GM21737 (cell line): ENCODE results near the gene REEP6.

Experiments used
- ATAC-seq: cut with Tn5 transposase; IDR thresholded peaks from one replicate; pipeline ENCODE4 v1.9.1; 2021; ENCODE audit warnings: mild to moderate bottlenecking, moderate library complexity; ENCODE audit not compliant: unreplicated experiment

Gene REEP6

GRCh38 chr19:1456121-1456900 is 34.7 kb upstream of the REEP6 start:
- no peak for ATAC-seq

GRCh38 chr19:1457031-1457739 is 33.8 kb upstream of the REEP6 start:
- no peak for ATAC-seq

DNA sequence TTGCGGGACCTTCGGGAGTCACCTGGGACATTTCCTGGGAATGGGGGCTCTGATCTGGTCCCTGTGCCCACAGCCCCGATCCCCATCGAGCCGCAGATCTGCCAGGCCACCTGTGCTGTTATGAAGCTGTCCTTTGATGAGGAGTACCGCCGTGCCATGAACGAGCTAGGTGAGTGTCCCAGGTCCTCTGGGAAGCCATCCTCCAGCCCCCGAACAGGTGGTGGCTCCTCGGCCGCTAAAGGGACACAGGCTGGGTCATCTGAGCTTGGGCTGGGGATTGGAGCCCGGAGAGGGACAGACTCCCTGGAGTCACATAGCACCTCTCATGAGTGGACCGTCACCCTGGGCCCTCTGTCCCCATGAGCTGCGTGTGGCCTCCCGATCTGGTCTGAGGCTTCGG is 33.1 kb upstream of the REEP6 start:
- no peak for ATAC-seq

DNA sequence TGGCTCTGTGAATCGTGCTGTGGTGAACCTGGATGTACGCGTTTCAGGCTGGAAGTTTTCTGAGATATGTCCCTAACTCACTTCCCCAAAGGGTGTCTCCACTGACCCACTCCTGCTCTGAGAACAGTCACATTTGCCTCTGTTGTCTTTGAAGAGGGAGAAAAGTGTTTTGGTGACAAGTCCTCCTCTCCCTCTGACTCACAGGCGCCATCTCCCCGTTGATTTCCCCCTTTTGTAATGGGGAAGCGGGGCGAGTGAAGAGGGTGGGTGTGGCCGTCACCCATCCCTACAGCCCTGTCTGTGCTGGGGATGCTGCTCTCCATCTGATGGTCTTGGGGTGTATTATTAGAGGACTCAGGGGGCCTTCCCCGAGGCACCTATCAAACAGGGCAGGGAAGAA is 31.5 kb upstream of the REEP6 start:
- no peak for ATAC-seq

- ATAC-seq, result no peak
Measured at GRCh38 chr19:1460033-1460995, 30.7 kb upstream of the REEP6 start.

DNA sequence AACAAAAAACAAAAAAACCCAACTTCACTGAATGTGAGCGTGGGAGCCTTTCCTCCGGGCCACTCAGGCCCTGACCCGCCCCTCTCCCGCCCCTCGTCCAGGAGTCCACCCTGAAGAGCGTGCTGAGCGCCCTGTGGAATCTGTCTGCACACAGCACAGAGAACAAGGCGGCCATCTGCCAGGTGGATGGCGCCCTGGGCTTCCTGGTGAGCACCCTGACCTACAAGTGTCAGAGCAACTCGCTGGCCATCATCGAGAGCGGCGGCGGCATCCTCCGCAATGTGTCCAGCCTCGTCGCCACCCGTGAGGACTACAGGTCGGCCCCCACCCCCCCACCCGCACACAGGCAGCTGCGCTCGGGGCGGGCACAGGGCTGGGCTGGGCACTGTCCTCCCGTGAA is 29.1 kb upstream of the REEP6 start:
- no peak for ATAC-seq

DNA sequence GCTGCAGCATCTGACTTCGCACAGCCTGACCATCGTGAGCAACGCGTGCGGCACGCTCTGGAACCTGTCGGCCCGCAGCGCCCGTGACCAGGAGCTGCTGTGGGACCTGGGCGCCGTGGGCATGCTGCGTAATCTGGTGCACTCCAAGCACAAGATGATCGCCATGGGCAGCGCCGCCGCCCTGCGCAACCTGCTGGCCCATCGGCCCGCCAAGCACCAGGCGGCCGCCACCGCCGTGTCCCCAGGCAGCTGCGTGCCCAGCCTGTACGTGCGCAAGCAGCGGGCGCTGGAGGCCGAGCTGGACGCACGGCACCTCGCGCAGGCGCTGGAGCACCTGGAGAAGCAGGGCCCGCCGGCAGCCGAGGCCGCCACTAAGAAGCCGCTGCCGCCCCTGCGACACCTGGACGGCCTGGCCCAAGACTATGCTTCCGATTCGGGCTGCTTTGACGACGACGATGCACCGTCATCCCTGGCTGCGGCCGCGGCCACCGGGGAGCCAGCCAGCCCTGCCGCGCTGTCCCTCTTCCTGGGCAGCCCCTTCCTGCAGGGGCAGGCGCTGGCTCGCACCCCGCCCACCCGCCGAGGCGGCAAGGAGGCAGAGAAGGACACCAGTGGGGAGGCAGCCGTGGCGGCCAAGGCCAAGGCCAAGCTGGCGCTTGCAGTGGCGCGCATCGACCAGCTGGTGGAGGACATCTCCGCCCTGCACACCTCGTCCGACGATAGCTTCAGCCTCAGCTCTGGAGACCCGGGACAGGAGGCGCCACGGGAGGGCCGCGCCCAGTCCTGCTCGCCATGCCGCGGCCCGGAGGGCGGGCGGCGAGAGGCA is 25.6 kb upstream of the REEP6 start:
- ATAC-seq, result no peak

DNA sequence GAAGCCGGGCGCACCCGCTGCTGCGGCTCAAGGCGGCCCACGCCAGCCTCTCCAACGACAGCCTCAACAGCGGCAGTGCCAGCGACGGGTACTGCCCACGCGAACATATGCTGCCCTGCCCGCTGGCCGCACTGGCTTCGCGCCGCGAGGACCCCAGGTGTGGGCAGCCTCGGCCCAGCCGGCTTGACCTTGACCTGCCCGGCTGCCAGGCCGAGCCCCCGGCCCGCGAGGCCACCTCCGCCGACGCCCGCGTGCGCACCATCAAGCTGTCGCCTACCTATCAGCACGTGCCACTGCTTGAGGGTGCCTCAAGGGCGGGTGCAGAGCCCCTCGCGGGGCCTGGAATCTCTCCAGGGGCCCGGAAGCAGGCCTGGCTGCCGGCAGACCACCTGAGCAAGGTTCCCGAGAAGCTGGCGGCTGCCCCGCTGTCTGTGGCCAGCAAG is 24.9 kb upstream of the REEP6 start:
- no peak for ATAC-seq

GRCh38 chr19:1466461-1467214 is 24.3 kb upstream of the REEP6 start:
- no peak for ATAC-seq

DNA sequence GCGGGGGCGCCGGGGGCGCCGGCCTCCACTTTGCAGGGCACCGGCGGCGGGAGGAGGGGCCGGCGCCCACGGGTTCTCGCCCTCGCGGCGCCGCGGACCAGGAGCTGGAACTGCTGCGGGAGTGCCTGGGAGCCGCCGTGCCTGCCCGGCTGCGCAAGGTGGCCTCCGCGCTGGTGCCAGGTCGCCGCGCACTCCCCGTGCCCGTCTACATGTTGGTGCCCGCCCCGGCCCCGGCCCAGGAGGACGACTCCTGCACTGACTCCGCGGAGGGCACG is 23.8 kb upstream of the REEP6 start:
- no peak for ATAC-seq

DNA sequence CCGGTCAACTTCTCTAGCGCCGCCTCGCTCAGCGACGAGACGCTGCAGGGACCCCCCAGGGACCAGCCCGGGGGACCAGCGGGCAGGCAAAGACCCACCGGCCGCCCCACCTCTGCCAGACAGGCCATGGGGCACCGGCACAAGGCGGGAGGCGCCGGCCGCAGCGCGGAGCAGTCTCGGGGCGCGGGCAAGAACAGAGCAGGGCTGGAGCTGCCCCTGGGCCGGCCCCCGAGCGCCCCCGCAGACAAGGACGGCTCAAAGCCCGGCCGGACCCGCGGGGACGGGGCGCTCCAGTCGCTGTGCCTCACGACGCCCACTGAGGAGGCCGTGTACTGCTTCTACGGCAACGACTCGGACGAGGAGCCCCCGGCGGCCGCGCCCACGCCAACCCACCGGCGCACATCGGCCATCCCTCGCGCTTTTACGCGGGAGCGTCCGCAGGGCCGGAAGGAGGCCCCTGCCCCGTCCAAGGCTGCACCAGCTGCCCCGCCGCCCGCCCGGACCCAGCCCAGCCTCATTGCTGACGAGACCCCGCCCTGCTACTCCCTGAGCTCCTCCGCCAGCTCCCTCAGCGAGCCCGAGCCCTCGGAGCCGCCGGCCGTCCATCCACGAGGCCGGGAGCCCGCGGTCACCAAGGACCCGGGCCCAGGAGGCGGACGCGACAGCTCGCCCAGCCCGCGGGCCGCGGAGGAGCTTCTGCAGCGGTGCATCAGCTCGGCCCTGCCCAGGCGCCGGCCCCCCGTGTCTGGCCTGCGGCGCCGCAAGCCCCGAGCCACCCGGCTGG is 23.3 kb upstream of the REEP6 start:
- no peak for ATAC-seq

- ATAC-seq, result no peak
Measured at GRCh38 chr19:1468274-1468820, 22.6 kb upstream of the REEP6 start.

DNA sequence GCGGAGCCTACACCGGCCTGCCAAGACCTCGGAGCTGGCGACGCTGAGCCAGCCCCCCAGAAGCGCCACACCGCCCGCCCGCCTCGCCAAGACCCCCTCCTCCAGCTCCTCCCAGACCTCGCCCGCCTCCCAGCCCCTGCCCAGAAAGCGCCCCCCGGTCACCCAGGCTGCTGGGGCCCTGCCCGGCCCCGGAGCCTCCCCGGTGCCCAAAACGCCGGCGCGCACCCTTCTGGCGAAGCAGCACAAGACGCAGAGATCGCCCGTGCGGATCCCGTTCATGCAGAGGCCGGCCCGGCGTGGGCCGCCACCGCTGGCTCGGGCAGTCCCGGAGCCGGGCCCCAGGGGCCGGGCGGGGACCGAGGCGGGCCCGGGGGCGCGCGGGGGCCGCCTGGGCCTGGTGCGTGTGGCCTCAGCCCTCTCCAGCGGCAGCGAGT is 22.1 kb upstream of the REEP6 start:
- ATAC-seq, result no peak

DNA sequence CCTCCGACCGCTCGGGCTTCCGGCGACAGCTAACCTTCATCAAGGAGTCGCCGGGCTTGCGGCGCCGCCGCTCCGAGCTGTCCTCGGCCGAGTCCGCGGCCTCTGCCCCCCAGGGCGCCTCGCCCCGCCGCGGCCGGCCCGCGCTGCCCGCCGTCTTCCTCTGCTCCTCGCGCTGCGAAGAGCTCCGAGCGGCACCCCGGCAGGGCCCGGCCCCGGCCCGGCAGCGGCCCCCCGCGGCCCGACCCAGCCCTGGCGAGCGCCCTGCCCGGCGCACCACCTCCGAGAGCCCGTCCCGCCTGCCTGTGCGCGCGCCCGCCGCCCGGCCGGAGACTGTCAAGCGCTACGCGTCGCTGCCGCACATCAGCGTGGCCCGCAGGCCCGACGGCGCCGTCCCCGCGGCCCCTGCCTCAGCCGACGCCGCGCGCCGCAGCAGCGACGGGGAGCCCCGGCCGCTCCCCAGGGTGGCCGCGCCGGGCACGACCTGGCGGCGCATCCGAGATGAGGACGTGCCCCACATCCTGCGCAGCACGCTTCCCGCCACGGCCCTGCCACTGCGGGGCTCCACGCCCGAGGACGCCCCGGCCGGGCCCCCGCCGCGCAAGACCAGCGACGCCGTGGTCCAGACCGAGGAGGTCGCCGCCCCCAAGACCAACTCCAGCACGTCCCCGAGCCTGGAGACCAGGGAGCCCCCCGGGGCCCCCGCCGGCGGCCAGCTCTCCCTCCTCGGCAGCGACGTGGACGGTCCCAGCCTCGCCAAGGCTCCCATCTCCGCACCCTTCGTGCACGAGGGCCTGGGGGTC is 21.5 kb upstream of the REEP6 start:
- no peak for ATAC-seq

DNA sequence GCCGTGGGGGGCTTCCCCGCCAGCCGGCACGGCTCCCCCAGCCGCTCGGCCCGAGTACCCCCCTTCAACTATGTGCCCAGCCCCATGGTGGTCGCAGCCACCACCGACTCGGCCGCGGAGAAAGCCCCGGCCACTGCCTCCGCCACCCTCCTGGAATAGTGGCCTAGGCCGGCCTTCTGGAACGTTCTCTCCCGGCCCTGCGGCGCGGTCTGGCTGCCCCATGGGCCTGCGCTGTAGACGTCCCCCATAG is 21.0 kb upstream of the REEP6 start:
- ATAC-seq, result no peak

GRCh38 chr19:1470305-1471009 is 20.5 kb upstream of the REEP6 start:
- no peak for ATAC-seq

- no peak for ATAC-seq
Measured at GRCh38 chr19:1471010-1471514, 19.9 kb upstream of the REEP6 start.
